ENCODE results near the gene DBET.
"Not testable (repeated sequence)": the region's sequence is repeated elsewhere in the genome, so short reads cannot be mapped to it uniquely, and the experiment has no call there.

The DBET gene

GRCh38 chr4:190019023-190019858, 45.1 kb upstream of the DBET start:
- TF ChIP-seq, protein P1, sequence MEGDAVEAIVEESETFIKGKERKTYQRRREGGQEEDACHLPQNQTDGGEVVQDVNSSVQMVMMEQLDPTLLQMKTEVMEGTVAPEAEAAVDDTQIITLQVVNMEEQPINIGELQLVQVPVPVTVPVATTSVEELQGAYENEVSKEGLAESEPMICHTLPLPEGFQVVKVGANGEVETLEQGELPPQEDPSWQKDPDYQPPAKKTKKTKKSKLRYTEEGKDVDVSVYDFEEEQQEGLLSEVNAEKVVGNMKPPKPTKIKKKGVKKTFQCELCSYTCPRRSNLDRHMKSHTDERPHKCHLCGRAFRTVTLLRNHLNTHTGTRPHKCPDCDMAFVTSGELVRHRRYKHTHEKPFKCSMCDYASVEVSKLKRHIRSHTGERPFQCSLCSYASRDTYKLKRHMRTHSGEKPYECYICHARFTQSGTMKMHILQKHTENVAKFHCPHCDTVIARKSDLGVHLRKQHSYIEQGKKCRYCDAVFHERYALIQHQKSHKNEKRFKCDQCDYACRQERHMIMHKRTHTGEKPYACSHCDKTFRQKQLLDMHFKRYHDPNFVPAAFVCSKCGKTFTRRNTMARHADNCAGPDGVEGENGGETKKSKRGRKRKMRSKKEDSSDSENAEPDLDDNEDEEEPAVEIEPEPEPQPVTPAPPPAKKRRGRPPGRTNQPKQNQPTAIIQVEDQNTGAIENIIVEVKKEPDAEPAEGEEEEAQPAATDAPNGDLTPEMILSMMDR (IDR thresholded peaks at IDR 0.05; ENCODE audit: control extremely low read depth, extremely low read depth, low read depth, missing control alignments) = no peak
- DNase-seq (ENCODE audit: extremely low spot score) = peak; percentile 18
- ChIA-PET CTCF (no interaction called here), POLR2A (no interaction called here)

GRCh38 chr4:190019859-190020463, 44.3 kb upstream of the DBET start:
- POLR2A ChIA-PET; DNase-seq (ENCODE audit: extremely low spot score); CTCF ChIA-PET: not testable (repeated sequence)

DNA sequence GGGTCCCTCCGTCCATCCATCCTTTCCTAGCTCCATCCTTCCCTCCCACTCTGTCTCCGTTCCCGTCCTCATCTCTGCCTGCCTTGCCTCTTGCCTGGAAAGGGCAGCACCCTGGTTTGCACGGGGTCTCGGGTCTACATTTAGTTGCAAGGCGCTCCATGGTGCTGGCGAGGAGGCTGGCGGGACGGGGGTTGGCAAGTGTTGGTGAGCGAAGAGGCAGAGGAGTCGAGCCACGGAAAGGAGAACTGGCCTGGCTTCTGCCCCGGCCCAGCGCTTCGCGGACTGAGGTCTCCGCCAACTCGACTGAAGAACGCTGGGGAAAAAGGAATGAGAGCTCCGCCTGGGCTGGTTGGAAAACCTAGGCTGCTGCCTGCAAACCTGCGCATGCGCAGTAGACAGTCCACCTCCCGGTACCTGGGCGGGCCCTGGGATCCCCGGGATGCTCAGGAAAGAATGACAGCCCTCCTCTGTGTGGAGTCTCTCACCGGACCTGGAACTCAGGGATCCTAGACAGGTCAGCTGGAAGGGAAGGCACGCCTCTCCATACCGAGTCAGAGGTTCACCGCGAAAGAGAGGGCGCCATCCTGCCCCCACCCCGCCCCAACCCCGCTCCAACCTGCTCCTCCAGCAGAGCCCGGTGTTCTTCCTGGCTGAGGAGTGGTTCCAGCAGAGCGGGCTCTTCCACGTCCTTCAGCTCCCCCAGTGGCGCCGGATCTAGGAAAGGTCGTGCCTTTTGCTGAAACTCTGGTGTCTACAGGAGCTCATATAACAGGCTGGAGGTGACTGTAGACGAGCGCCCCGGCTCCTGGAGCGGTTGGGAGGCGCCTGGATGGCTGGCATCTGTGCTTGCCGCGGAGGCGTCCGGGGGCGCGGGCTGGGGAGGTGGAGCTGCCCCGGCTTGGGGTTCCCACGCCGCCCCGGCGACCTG, 43.2 kb upstream of the DBET start:
- TF ChIP-seq, protein P1 (IDR thresholded peaks at IDR 0.05; ENCODE audit: control extremely low read depth, extremely low read depth, low read depth, missing control alignments) = no peak
- POLR2A ChIA-PET = no interaction called here
- peak; percentile 27 for DNase-seq (ENCODE audit: extremely low spot score)
- CTCF ChIA-PET = no interaction called here

DNA sequence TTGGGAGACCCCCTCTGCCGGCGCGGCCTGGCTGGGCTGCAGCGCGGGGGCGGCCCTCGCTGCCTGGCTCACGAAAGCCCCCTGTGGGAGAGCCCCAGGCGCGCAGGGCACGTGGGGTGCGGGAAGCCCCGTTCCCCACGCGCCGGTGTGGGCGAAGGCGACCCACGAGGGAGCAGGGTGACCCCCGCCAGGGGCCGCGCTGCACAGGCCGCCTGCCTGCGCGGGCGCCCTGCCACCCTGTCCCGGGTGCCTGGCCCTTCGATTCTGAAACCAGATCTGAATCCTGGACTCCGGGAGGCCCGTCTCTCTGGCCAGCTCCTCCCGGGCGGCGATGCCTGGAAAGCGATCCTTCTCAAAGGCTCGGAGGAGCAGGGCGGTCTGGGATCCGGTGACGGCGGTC, 42.3 kb upstream of the DBET start:
- DNase-seq (ENCODE audit: extremely low spot score); POLR2A ChIA-PET; CTCF ChIA-PET: not testable (repeated sequence)

DNA sequence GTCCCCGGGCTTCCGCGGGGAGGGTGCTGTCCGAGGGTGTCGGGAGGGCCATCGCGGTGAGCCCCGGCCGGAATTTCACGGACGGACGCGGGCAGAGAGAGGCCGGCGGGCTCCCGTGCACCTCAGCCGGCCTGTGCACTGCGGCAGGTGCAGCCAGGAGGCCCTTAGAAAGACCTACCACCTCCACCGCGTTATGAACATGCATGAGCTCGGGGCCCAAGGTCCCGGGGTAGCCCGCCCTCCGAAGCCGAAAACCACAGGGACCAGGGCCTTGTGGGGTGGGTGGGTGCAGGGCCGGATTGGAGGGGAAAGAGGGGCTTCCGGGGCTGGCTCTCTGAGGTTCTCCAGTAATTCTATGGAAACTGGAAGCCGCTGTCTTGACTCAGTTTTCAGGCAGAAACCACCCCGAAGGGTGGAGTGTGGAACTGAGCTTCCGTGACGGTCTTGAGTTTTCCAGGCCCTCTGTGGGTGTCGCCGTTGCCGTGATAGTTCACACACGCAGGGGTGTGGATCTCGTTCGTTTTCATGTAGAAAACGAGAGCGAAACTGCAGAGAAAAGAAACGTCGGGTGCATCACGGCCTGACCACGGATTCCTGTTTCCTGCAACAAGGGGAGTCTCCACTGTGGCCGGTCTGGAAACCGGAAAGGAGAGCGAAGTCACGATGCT, 41.6 kb upstream of the DBET start:
- POLR2A ChIA-PET; DNase-seq (ENCODE audit: extremely low spot score); CTCF ChIA-PET: not testable (repeated sequence)

DNA sequence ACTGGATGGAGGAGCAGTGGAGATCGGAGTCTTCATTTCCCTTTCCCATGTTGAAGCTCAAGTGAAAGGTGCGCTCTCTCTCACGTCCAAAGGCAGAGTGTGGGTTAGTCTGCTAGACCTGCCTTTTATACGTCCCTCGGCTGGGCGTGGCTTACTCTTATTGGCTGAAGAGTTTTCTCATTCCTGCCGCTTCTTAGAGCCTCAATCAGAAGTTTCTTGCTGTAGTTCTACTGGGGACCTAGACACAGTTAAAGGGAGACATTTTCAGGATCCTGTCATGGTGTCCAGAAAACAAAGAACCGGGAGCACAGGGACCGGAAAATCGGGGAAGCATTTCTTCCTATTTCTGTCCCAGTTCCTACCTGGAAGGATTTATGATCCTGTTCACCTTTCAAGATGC, 37.1 kb upstream of the DBET start, which contains the start of gene FRG2:
TSS of gene FRG2 (minus strand) at position 101 of the 400 bp plus-strand sequence. CDS start at position 49, 52 bp downstream.
- CTCF ChIA-PET; DNase-seq (ENCODE audit: extremely low spot score); POLR2A ChIA-PET: not testable (repeated sequence)

GRCh38 chr4:190031264-190031663, 33.0 kb upstream of the DBET start:
- POLR2A ChIA-PET; CTCF ChIA-PET; DNase-seq (ENCODE audit: extremely low spot score): not testable (repeated sequence)

- POLR2A ChIA-PET; DNase-seq (ENCODE audit: extremely low spot score); CTCF ChIA-PET: not testable (repeated sequence)
Measured at GRCh38 chr4:190037704-190038388, 26.5 kb upstream of the DBET start.

GRCh38 chr4:190040873-190041272, 23.4 kb upstream of the DBET start:
- CTCF ChIA-PET; POLR2A ChIA-PET; DNase-seq (ENCODE audit: extremely low spot score): not testable (repeated sequence)

- POLR2A ChIA-PET; CTCF ChIA-PET; DNase-seq (ENCODE audit: extremely low spot score): not testable (repeated sequence)
Measured at GRCh38 chr4:190047627-190048026, 16.7 kb upstream of the DBET start.

- DNase-seq (ENCODE audit: extremely low spot score); POLR2A ChIA-PET; CTCF ChIA-PET: not testable (repeated sequence)
Measured at GRCh38 chr4:190049378-190050239, 14.7 kb upstream of the DBET start.

- POLR2A ChIA-PET; CTCF ChIA-PET; DNase-seq (ENCODE audit: extremely low spot score): not testable (repeated sequence)
Measured at GRCh38 chr4:190058997-190059396, 5.3 kb upstream of the DBET start.

GRCh38 chr4:190064805-190065204, 503 bp downstream of the DBET start:
- DNase-seq (ENCODE audit: extremely low spot score); POLR2A ChIA-PET; CTCF ChIA-PET: not testable (repeated sequence)

- CTCF ChIA-PET; DNase-seq (ENCODE audit: extremely low spot score); POLR2A ChIA-PET: not testable (repeated sequence)
Measured at GRCh38 chr4:190068351-190068750, 4.0 kb downstream of the DBET start.
